Caco-2 (cell line): ENCODE results near the gene ELAC1. TPM values are rescaled to one million over a fixed set of nuclear protein-coding genes. Genes with fewer than 3 reads are reported as not detected.

Source experiments
- BruUV-seq: library from RNA; stranded (reverse); fragments of 400-500 nt; replicated peaks from 2 replicates; lab custom pipeline; 2021; lab: Mats Ljungman, UMichigan
- CTCF ChIA-PET: fragments of 300-600 bp; sonication (Branson Sonifier 250); formaldehyde crosslinking; loops from one replicate; lab custom pipeline; 2022; ENCODE audit warnings: antibody characterized with exemption; lab: Charles Lee
- POLR2A ChIA-PET: fragments of 300-600 bp; sonication (Branson Sonifier 250); formaldehyde crosslinking; loops from one replicate; lab custom pipeline; 2022; ENCODE audit warnings: antibody characterized with exemption; lab: Charles Lee
- DNase-seq, 2 experiments: peaks; one replicate each; pipeline versions ENCODE4 v3.0.0 to v3.0.0-alpha.2; 2020 to 2022
- H3K27me3 ChIP-seq: replicated peaks from 2 replicates; pipeline ENCODE4 v1.6.0; 2011; ENCODE audit warnings: low read length; ENCODE audit not compliant: control insufficient read depth, insufficient read depth
- H3K36me3 ChIP-seq: 2 replicates; pipeline ENCODE4 v1.5.1; 2011; ENCODE audit warnings: low read length; ENCODE audit not compliant: control insufficient read depth, insufficient read depth
- H3K4me1 ChIP-seq: fragments of 250-450 bp; sonication (Bioruptor Pico); 2 replicates; pipeline ENCODE4 v1.5.1; 2020; ENCODE audit warnings: mild to moderate bottlenecking
- H3K4me3 ChIP-seq: 2 replicates; pipeline ENCODE4 v1.5.1; 2011; ENCODE audit warnings: low read depth, mild to moderate bottlenecking, control low read depth, low read length
- H3K9me3 ChIP-seq: fragments of 250-450 bp; sonication (Bioruptor Pico); 2 replicates; pipeline ENCODE4 v1.5.1; 2020; ENCODE audit warnings: mild to moderate bottlenecking, moderate library complexity
- H3K27ac Mint-ChIP-seq: one replicate; pipeline ENCODE4 v1.8.0; 2022; ENCODE audit warnings: mixed read lengths; ENCODE audit not compliant: unreplicated experiment
- H3K27me3 Mint-ChIP-seq: one replicate; pipeline ENCODE4 v1.8.0; 2022; ENCODE audit warnings: mixed read lengths; ENCODE audit not compliant: insufficient read depth, unreplicated experiment
- H3K36me3 Mint-ChIP-seq: one replicate; pipeline ENCODE4 v1.8.0; 2022; ENCODE audit warnings: mild to moderate bottlenecking, mixed read lengths; ENCODE audit not compliant: insufficient read depth, unreplicated experiment
- H3K4me1 Mint-ChIP-seq: one replicate; pipeline ENCODE4 v1.8.0; 2022; ENCODE audit warnings: low read depth, mixed read lengths; ENCODE audit not compliant: unreplicated experiment
- H3K4me3 Mint-ChIP-seq: one replicate; pipeline ENCODE4 v1.8.0; 2022; ENCODE audit warnings: mild to moderate bottlenecking, moderate library complexity, mixed read lengths; ENCODE audit not compliant: unreplicated experiment
- H3K9me3 Mint-ChIP-seq: one replicate; pipeline ENCODE4 v1.8.0; 2022; ENCODE audit warnings: mixed read lengths; ENCODE audit not compliant: unreplicated experiment
- CTCF ChIP-seq, 2 experiments: fragments of 200-600 bp in 1 of 2; IDR thresholded peaks; 1 replicate in 1 of 2; 2 replicates in 1 of 2; pipeline versions ENCODE4 v1.5.1 to v1.8.0; 2011 to 2022; ENCODE audit warnings: antibody characterized with exemption in 1 of 2, control low read depth in 1 of 2, inconsistent platforms in 1 of 2, low read depth in 1 of 2, low read length in 1 of 2, mild to moderate bottlenecking in 1 of 2, moderate library complexity in 1 of 2; ENCODE audit not compliant: insufficient read depth in 1 of 2, severe bottlenecking in 1 of 2, unreplicated experiment in 1 of 2
- intact Hi-C: fragments of 100-400 bp; cut with micrococcal nuclease; formaldehyde crosslinking; loops from one replicate; pipeline ENCODE4 v1.10.0; 2022; ENCODE audit not compliant: unreplicated experiment
- total RNA-seq: library from RNA; stranded (reverse); gene quantifications from 2 replicates; pipeline ENCODE4 v1.2.3, GENCODE V29; 2022

ELAC1 gene
- total RNA-seq, 1 experiment from 2014 or later, result 5.3 TPM

- peaks cover under 1% of the 10 kb centered on the region for H3K4me1 Mint-ChIP-seq
Observed at GRCh38 chr18:50953822-50954221, 14.0 kb upstream of the ELAC1 start.

GRCh38 chr18:50955253-50955652 lies 12.6 kb upstream of the ELAC1 start:
- no peak for DNase-seq
- H3K27me3 Mint-ChIP-seq, result no peaks in the 10 kb centered on the region
- H3K36me3 Mint-ChIP-seq, result no peaks in the 10 kb centered on the region
- ChIA-PET CTCF (no interaction called here), POLR2A (no interaction called here)
- intact Hi-C loops, result no loop called here
- H3K4me3 Mint-ChIP-seq, result no peak overlapping the region
- no peaks in the 10 kb centered on the region for H3K9me3 Mint-ChIP-seq
- no peak overlapping the region for H3K4me3 ChIP-seq
- H3K27ac Mint-ChIP-seq, result no peak overlapping the region
- no peaks in the 10 kb centered on the region for H3K27me3 ChIP-seq
- H3K4me1 ChIP-seq, result no peaks in the 10 kb centered on the region
- H3K4me1 Mint-ChIP-seq, result peaks cover 6% of the 10 kb centered on the region
- H3K36me3 ChIP-seq, result no peaks in the 10 kb centered on the region
- TF ChIP-seq CTCF (IDR thresholded peaks at IDR 0.05; ENCODE audit: insufficient read depth in 1 of 2, low read depth in 1 of 2, low read length in 1 of 2, severe bottlenecking in 1 of 2, unreplicated experiment in 1 of 2), result no peak
- no peaks in the 10 kb centered on the region for H3K9me3 ChIP-seq
- no TSS peak for BruUV-seq

More at GRCh38 chr18:50953822-50954221, 14.0 kb upstream of the ELAC1 start:
- BruUV-seq, result no TSS peak
- Histone ChIP-seq H3K36me3 (no peaks in the 10 kb centered on the region), H3K4me3 (no peak overlapping the region), H3K27me3 (no peaks in the 10 kb centered on the region), H3K9me3 (no peaks in the 10 kb centered on the region), H3K4me1 (no peaks in the 10 kb centered on the region)
- intact Hi-C loops, result no loop called here
- POLR2A ChIA-PET, result no interaction called here
- no peak overlapping the region for H3K4me3 Mint-ChIP-seq
- no peaks in the 10 kb centered on the region for H3K27me3 Mint-ChIP-seq
- H3K9me3 Mint-ChIP-seq, result no peaks in the 10 kb centered on the region
- no peaks in the 10 kb centered on the region for H3K36me3 Mint-ChIP-seq
- TF ChIP-seq CTCF (IDR thresholded peaks at IDR 0.05; ENCODE audit: insufficient read depth in 1 of 2, low read depth in 1 of 2, low read length in 1 of 2, severe bottlenecking in 1 of 2, unreplicated experiment in 1 of 2), result no peak
- no peak overlapping the region for H3K27ac Mint-ChIP-seq
- CTCF ChIA-PET, result no interaction called here
- DNase-seq, result no peak

- no peak for DNase-seq
- Histone ChIP-seq H3K27me3 (no peaks in the 10 kb centered on the region), H3K36me3 (no peaks in the 10 kb centered on the region), H3K9me3 (no peaks in the 10 kb centered on the region), H3K4me3 (no peak overlapping the region), H3K4me1 (no peaks in the 10 kb centered on the region)
- Mint-ChIP-seq H3K27me3 (no peaks in the 10 kb centered on the region), H3K36me3 (no peaks in the 10 kb centered on the region), H3K4me3 (no peak overlapping the region), H3K27ac (no peak overlapping the region), H3K4me1 (peaks cover 6% of the 10 kb centered on the region), H3K9me3 (no peaks in the 10 kb centered on the region)
- no peak for TF ChIP-seq CTCF (IDR thresholded peaks at IDR 0.05; ENCODE audit: insufficient read depth in 1 of 2, low read depth in 1 of 2, low read length in 1 of 2, severe bottlenecking in 1 of 2, unreplicated experiment in 1 of 2)
- intact Hi-C loops, result no loop called here
- ChIA-PET CTCF (no interaction called here), POLR2A (no interaction called here)
- no TSS peak for BruUV-seq
Observed at GRCh38 chr18:50956116-50956515, 11.7 kb upstream of the ELAC1 start.
